MCF 10A (cell line): ENCODE measurements around the gene CD276. TPM values are rescaled to one million over a fixed set of nuclear protein-coding genes. Genes with fewer than 3 reads are reported as not detected.

ENCODE experiments used
- BruUV-seq: library from RNA; stranded (reverse); fragments of 400-500 nt; replicated peaks from 2 replicates; lab custom pipeline; 2021; lab: Mats Ljungman, UMichigan
- CTCF ChIA-PET: fragments of 300-600 bp; sonication (Branson Sonifier 250); formaldehyde crosslinking; extraction: SDS; loops from one replicate; lab custom pipeline; 2021; ENCODE audit warnings: antibody characterized with exemption, inconsistent platforms; lab: Yijun Ruan, JAX
- POLR2A ChIA-PET: fragments of 300-600, 350-650 bp; sonication (Branson Sonifier 250); formaldehyde crosslinking; extraction: SDS; loops from one replicate; lab custom pipeline; 2020; ENCODE audit warnings: antibody characterized with exemption, inconsistent platforms; lab: Yijun Ruan, JAX
- DNase-seq: peaks from one replicate; pipeline ENCODE4 v3.0.0-alpha.2; 2018; ENCODE audit not compliant: unreplicated experiment
- H3K27ac Mint-ChIP-seq: one replicate; pipeline ENCODE4 v1.8.0; 2022; ENCODE audit warnings: mild to moderate bottlenecking, low read depth, mixed read lengths; ENCODE audit not compliant: unreplicated experiment
- H3K27me3 Mint-ChIP-seq: one replicate; pipeline ENCODE4 v1.8.0; 2022; ENCODE audit warnings: mixed read lengths; ENCODE audit not compliant: insufficient read depth, unreplicated experiment
- H3K36me3 Mint-ChIP-seq: one replicate; pipeline ENCODE4 v1.8.0; 2022; ENCODE audit warnings: mild to moderate bottlenecking, moderate library complexity, mixed read lengths; ENCODE audit not compliant: insufficient read depth, unreplicated experiment
- H3K4me1 Mint-ChIP-seq: one replicate; pipeline ENCODE4 v1.8.0; 2022; ENCODE audit warnings: mixed read lengths; ENCODE audit not compliant: insufficient read depth, unreplicated experiment
- H3K4me3 Mint-ChIP-seq: one replicate; pipeline ENCODE4 v1.8.0; 2022; ENCODE audit warnings: mild to moderate bottlenecking, moderate library complexity, mixed read lengths; ENCODE audit not compliant: unreplicated experiment
- H3K9me3 Mint-ChIP-seq: one replicate; pipeline ENCODE4 v1.8.0; 2022; ENCODE audit warnings: mixed read lengths; ENCODE audit not compliant: unreplicated experiment
- CTCF ChIP-seq: fragments of 200-600 bp; IDR thresholded peaks from one replicate; pipeline ENCODE4 v1.8.0; 2022; ENCODE audit warnings: antibody characterized with exemption, mild to moderate bottlenecking; ENCODE audit not compliant: unreplicated experiment
- intact Hi-C: fragments of 100-400 bp; cut with micrococcal nuclease; formaldehyde crosslinking; loops from 2 replicates; pipeline ENCODE4 v1.14.1; 2022
- total RNA-seq: library from RNA; stranded (reverse); gene quantifications from 2 replicates; pipeline ENCODE4 v1.2.3, GENCODE V29; 2022

CD276 gene
- total RNA-seq, 1 experiment from 2014 or later = 52.8 TPM

- DNase-seq = no peak
- intact Hi-C loops = no loop called here
- no peaks in the 10 kb centered on the region for H3K36me3 Mint-ChIP-seq
- ChIA-PET POLR2A (interaction anchor here (1.0 kb wide), 1 partner anchor 103 kb away, joined by 3 read pairs; no protein-coding TSS in a partner anchor), CTCF (interaction anchor here (2.0 to 8.2 kb wide), 2 partner anchors 18 to 44 kb away, joined by 7 to 98 read pairs; no protein-coding TSS in a partner anchor)
- no peak overlapping the region for H3K4me3 Mint-ChIP-seq
- H3K4me1 Mint-ChIP-seq = peaks cover 11% of the 10 kb centered on the region
- no peaks in the 10 kb centered on the region for H3K27me3 Mint-ChIP-seq
- TF ChIP-seq CTCF = no peak
- H3K9me3 Mint-ChIP-seq = no peaks in the 10 kb centered on the region
- no peak overlapping the region for H3K27ac Mint-ChIP-seq
- no TSS peak for BruUV-seq
These were observed 3.6 kb upstream of the CD276 start for GRCh38 chr15:73680549-73680948.

- Mint-ChIP-seq H3K9me3 (no peaks in the 10 kb centered on the region), H3K27me3 (no peaks in the 10 kb centered on the region), H3K4me3 (no peak overlapping the region), H3K4me1 (peaks cover 17% of the 10 kb centered on the region), H3K36me3 (no peaks in the 10 kb centered on the region), H3K27ac (no peak overlapping the region)
- ChIA-PET POLR2A (interaction anchor here (0.6 to 1.0 kb wide), 2 partner anchors 46 to 103 kb away, joined by 3 read pairs; no protein-coding TSS in a partner anchor), CTCF (interaction anchor here (2.0 to 8.2 kb wide), 2 partner anchors 17 to 44 kb away, joined by 7 to 98 read pairs; no protein-coding TSS in a partner anchor)
- TF ChIP-seq CTCF = no peak
- no TSS peak for BruUV-seq
- intact Hi-C loops = no loop called here
- DNase-seq = no peak
These were observed 3.1 kb upstream of the CD276 start for GRCh38 chr15:73681063-73681462.

GRCh38 chr15:73681856-73682599, 2.2 kb upstream of the CD276 start:
- Mint-ChIP-seq H3K27ac (no peak overlapping the region), H3K9me3 (no peaks in the 10 kb centered on the region), H3K27me3 (no peaks in the 10 kb centered on the region), H3K4me3 (no peak overlapping the region), H3K4me1 (peaks cover 26% of the 10 kb centered on the region), H3K36me3 (no peaks in the 10 kb centered on the region)
- BruUV-seq = no TSS peak
- no peak for DNase-seq
- TF ChIP-seq CTCF = no peak
- ChIA-PET CTCF (interaction anchor here (0.7 to 8.2 kb wide), 3 partner anchors 8 to 46 kb away, joined by 3 to 98 read pairs (median 28); no protein-coding TSS in a partner anchor), POLR2A (interaction anchor here (5.3 kb wide), 1 partner anchor 49 kb away, joined by 91 read pairs; the partner anchor contains the start of gene NPTN)
- intact Hi-C loops = no loop called here

- ChIA-PET CTCF (interaction anchor here (0.7 to 8.2 kb wide), 4 partner anchors 8 to 155 kb away, joined by 3 to 98 read pairs (median 16); no protein-coding TSS in a partner anchor), POLR2A (interaction anchor here (0.5 to 5.3 kb wide), 2 partner anchors 49 to 55 kb away, joined by 3 to 91 read pairs; partner anchors contain the start of gene NPTN)
- no peak overlapping the region for H3K4me3 Mint-ChIP-seq
- no peak for DNase-seq
- no TSS peak for BruUV-seq
- no peaks in the 10 kb centered on the region for H3K27me3 Mint-ChIP-seq
- H3K9me3 Mint-ChIP-seq = no peaks in the 10 kb centered on the region
- peaks cover 27% of the 10 kb centered on the region for H3K4me1 Mint-ChIP-seq
- no peaks in the 10 kb centered on the region for H3K36me3 Mint-ChIP-seq
- H3K27ac Mint-ChIP-seq = no peak overlapping the region
- TF ChIP-seq CTCF = no peak
- intact Hi-C loops = no loop called here
These were observed 1.5 kb upstream of the CD276 start for GRCh38 chr15:73682600-73683090.
